RWPE1 (cell line): Measurements from ENCODE around the gene A4GALT.
"Not testable (repeated sequence)": the region's sequence is repeated elsewhere in the genome, so short reads cannot be mapped to it uniquely, and the experiment has no call there.

Source experiments
- CTCF ChIA-PET: fragments of 350-600 bp; sonication (Branson Sonifier 250); formaldehyde crosslinking; extraction: SDS; loops from one replicate; lab custom pipeline; 2021; lab: Yijun Ruan, JAX
- POLR2A ChIA-PET: fragments of 400-600 bp; formaldehyde crosslinking; extraction: SDS; loops from one replicate; lab custom pipeline; 2020; ENCODE audit warnings: antibody characterized with exemption; ENCODE audit not compliant: low non-redundant PET; lab: Yijun Ruan, JAX
- DNase-seq: peaks from one replicate; pipeline ENCODE4 v3.0.0; 2012; ENCODE audit warnings: low spot score
- H3K27ac ChIP-seq: fragments of 450-650 bp; 2 replicates; pipeline ENCODE4 v1.5.1; 2017
- TF ChIP-seq, protein P1 (sequence below): fragments of 450-650 bp; conservative IDR thresholded peaks from 2 replicates; pipeline ENCODE4 v1.5.1; 2017; ENCODE audit warnings: low read depth, mild to moderate bottlenecking

Gene A4GALT

DNA sequence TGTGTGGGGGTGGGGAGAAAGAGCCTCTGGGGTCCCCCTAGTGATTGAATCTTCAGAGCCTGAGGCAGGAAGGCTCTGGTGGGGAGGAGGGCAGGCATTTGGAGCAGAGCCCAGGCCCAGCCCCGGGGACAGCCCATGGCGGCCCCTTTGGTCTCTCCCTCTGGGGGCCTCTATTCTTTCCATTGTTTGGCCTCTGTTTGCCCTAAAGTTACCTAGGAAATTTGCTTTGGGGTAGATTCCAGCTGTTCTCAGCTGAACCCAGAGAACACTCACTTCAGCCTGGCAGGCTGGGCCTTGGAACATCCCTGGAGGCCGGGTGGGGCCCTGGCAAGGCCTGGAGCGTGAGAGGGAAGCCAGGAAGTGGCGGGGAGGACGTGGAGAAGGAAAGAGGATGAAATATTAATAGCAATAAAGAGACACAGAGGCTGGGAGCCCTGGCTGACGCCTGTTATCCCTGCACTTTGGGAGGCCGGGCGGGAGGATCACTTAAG, 22.9 kb upstream of the A4GALT start:
- peak; percentile 36 for DNase-seq
- CTCF ChIA-PET = interaction anchor here (0.6 kb wide), 1 partner anchor 125 kb away, joined by 3 read pairs; no protein-coding TSS in a partner anchor
- POLR2A ChIA-PET = no interaction called here

GRCh38 chr22:42742940-42743339, 22.3 kb upstream of the A4GALT start:
- CTCF ChIA-PET = interaction anchor here (0.6 kb wide), 1 partner anchor 125 kb away, joined by 3 read pairs; no protein-coding TSS in a partner anchor
- H3K27ac ChIP-seq = peak overlapping the region; percentile 87
- TF ChIP-seq, protein P1, sequence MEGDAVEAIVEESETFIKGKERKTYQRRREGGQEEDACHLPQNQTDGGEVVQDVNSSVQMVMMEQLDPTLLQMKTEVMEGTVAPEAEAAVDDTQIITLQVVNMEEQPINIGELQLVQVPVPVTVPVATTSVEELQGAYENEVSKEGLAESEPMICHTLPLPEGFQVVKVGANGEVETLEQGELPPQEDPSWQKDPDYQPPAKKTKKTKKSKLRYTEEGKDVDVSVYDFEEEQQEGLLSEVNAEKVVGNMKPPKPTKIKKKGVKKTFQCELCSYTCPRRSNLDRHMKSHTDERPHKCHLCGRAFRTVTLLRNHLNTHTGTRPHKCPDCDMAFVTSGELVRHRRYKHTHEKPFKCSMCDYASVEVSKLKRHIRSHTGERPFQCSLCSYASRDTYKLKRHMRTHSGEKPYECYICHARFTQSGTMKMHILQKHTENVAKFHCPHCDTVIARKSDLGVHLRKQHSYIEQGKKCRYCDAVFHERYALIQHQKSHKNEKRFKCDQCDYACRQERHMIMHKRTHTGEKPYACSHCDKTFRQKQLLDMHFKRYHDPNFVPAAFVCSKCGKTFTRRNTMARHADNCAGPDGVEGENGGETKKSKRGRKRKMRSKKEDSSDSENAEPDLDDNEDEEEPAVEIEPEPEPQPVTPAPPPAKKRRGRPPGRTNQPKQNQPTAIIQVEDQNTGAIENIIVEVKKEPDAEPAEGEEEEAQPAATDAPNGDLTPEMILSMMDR = no peak
- no peak for DNase-seq
- POLR2A ChIA-PET = no interaction called here

More for the DNA sequence above, 22.9 kb upstream of the A4GALT start:
- TF ChIP-seq, protein P1 = no peak
- H3K27ac ChIP-seq = peak overlapping the region; percentile 87

DNA sequence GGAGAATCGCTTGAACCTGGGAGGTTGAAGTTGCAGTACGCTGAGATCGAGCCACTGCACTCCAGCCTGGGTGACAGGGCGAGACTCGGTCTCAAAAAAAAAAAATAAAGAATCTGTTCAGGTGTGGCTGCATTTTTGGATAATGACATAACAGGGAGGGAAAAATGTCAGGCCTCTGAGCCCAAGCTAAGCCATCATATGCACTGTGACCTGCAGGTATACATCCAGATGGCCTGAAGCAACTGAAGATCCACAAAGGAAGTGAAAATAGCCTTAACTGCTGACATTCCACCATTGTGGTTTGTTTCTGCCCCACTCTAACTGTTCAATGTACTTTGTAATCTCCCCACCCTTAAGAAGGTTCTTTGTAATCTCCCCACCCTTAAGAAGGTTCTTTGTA, 19.6 kb upstream of the A4GALT start:
- H3K27ac ChIP-seq = peak overlapping the region; percentile 35; the same call in 1 of the 2 replicates
- CTCF ChIA-PET, DNase-seq, POLR2A ChIA-PET: not testable (repeated sequence)

GRCh38 chr22:42734406-42734805, 13.7 kb upstream of the A4GALT start:
- ChIA-PET CTCF (no interaction called here), POLR2A (no interaction called here)
- no peak for DNase-seq
- TF ChIP-seq, protein P1 = no peak
- no peak overlapping the region for H3K27ac ChIP-seq

GRCh38 chr22:42733394-42733793, 12.7 kb upstream of the A4GALT start:
- CTCF ChIA-PET, POLR2A ChIA-PET: not testable (repeated sequence)

GRCh38 chr22:42732081-42732480, 11.4 kb upstream of the A4GALT start:
- ChIA-PET POLR2A (no interaction called here), CTCF (no interaction called here)
- H3K27ac ChIP-seq = no peak overlapping the region
- DNase-seq = no peak
- TF ChIP-seq, protein P1 = no peak

More at GRCh38 chr22:42733394-42733793, 12.7 kb upstream of the A4GALT start:
- H3K27ac ChIP-seq, DNase-seq: not testable (repeated sequence)

GRCh38 chr22:42726811-42727210, 6.1 kb upstream of the A4GALT start:
- ChIA-PET CTCF (no interaction called here), POLR2A (interaction anchor here (0.6 kb wide), 1 partner anchor 74 kb away, joined by 8 read pairs; no protein-coding TSS in a partner anchor)
- H3K27ac ChIP-seq = no peak overlapping the region
- TF ChIP-seq, protein P1 = no peak
- DNase-seq = no peak
